Measurements from ENCODE around the gene GPC5.

DNA sequence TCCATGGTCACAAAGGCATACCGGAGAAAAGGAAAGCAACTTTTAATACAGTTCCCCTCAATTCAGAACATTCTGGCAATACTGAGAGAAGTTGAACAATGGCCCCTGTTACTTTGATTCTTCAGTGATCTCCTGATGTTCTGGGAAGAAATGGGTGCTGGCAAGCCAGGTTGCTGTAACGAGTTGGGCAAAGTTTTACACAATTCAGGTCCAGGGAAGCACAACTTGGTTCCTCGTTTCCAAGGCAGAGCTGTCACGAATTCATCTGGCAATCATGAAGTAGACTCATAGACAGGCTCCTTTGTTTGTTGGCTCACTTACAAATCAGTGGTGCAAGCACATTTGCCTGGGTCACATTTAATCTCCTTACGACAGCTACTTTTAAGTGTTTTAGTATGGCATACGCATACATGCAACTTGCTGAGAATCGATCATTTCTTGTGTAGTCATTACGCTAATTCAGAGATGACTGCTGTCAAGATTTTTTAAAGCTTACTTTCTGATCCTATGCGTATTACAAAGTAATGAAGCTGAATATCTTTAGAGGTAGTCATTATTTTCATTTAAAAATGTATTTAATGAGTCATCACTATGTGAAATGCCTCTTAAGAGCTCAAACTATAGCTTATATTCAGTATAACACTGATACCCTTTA, 174.7 kb downstream of the GPC5 start:
- TF ChIP-seq CTCF (IDR thresholded peaks at IDR 0.05) (no peak), POLR2A (IDR thresholded peaks at IDR 0.05) (no peak), EP300 (IDR thresholded peaks at IDR 0.05) (no peak)

All from ovary (tissue), 3 donors.